Measurements from ENCODE around the gene MED1.

MED1 gene

GRCh38 chr17:39361064-39361463 lies 90.0 kb downstream of the MED1 start:
- DNase-seq: no peak

GRCh38 chr17:39360537-39360936 lies 90.5 kb downstream of the MED1 start:
- no peak for DNase-seq

- no peak for DNase-seq
Measured at GRCh38 chr17:39359994-39360393, 91.1 kb downstream of the MED1 start.

- DNase-seq: no peak
Measured at GRCh38 chr17:39357986-39358385, 93.1 kb downstream of the MED1 start.

- DNase-seq: no peak
Measured at GRCh38 chr17:39357488-39357887, 93.6 kb downstream of the MED1 start.

Data from left hindlimb (tissue), 1 donor.